Activated CD4-positive, alpha-beta T cell treated with anti-CD3 and anti-CD28 coated beads for 1 hour (primary cell): ENCODE data around the gene SNPH.

Experiments
- DNase-seq: peaks from one replicate; pipeline ENCODE4 v3.0.0-alpha.2; 2020

Gene SNPH

DNA sequence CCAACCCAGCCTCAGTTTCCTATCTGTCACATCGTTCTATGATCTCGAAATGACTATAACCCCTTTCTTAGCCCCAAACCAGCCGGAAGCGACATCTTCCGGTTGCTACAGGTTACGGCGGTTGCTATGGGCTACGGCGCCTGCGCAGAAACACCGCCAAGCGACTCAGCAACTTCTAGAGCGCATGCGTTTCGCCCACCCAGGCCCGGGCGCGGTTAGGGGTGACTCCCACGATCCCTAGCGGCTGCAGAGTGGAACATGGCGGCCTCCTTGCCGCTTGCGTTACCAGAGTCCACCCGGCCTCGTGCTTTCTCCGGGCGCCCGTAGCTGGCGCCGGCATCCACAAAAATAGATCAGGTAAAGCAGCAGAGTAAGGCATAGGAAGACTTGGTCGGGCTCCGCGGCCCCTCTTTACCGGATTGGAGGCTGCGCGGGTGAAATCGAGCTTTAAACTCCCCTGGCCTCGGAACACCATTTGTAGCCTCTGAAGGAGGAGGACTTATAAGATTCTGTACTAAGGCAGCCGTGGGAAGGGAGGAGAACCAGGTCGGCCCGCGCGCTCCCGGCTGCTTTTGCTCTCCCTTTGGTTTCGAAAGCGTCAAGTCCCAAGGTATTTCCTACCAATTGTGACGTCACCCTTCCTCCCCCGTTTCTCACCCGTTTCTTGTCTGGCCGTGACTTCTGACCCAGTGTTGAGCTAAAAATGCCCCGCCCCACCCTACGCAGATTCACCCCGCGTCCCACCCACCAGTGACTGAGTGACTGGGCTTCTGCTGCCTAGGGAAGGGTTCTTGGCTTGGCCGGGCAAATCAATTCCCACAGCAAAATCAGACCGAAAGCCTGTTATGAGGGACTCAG, 59.3 kb downstream of the SNPH start:
- peak; percentile 99 for DNase-seq

DNA sequence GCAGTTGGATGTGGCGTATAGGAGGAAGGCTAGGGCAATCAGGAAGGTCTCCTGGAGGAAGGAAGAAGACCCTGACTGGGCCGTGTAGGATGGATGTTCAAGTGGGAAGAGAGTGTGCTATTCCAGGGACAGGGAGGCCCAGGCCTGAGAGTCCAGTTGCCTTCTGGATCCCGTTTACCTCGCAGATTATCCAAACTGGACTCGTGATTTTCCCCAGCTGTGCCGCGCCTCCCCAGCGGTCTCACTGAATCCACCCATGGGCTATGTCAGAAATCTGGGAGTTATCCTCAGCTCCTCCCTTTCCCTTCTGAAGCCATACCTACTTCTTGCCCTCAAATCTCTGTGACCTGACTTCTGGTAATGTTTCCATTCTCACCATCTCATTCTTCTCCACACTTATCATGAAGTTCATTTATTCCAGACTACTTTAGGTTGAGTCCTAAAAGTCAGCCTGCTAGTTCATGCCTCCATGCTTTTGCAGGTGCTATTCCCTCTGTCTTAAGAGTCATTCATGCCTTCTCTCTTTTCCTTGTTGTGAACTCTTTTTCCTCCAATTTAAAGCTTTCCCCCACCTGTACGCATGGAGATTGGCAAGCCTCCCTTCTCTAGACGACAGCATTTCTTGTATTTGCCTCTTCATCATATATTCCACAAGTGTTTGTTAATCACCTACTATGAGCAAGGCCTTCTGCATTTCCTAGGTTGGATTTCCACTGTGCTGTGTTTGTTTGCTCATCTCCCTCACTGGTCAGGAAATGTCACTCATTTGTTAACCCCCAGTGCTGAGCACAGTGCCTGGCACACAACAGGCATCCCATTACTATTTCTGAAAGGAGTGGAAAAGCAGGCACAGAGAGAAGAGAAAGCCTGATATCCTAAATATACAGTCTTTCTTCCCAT, 60.2 kb downstream of the SNPH start:
- DNase-seq: no peak

DNA sequence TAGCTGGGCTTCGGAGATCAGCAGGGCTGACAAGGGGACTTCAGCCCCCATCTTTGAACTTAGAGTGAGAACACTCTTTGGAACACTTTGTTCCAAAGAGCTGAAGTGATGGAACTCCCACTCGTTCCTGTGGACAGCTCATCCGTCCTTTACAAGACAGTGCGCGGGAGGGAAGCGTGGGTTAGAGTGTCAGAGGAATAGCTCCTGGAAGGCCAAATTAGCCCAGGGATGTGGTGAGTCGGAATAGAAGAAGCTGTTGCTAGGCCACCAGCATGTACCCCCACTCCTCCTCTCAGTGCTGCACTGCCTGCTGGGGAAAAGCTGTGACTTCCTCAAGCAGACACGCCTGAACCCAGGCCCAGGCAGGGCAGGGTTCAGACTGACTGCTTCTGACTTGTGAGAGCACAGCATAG, 61.2 kb downstream of the SNPH start:
- DNase-seq: no peak

DNA sequence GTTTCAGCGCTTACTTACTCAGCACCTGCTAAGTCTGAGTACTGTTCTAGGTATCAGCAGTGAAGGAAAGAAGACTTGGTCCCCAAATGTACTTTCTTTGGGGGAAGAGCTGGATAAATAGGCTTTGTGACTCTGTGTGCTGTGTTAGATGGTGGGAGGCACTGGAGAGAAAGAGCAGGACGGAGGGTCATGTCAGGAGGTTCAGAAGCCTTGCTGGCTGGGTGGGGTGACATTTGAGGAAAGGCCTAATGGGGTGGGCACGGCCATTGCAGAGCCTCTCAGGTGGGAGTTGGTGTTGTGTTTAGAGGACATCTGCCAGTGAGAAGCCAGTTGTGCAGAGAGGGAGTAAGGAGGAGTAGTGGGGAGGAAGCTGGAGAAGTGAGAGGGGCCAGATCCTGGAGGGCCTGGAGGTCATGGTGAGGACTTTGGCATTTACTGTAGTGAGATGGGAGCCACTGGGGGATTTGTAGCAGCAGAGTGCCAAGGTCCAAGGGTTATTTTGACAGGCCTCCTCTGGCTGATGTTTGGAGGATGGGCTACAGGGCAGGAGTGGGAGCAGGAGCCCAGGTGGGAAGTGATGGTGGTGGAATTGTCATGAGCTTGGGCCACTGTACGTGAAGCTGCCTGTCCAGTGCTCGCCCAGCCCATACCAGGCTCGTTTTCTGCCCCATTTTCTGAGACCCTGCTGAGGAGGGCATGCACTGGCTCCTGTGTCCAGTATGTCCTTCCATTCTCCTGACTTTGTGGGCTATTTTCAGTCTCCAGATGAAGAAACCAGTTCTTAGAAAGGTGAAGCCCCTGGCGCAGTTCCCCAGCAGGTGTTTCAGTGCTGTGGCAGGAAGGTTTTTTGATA, 62.0 kb downstream of the SNPH start:
- DNase-seq: no peak

DNA sequence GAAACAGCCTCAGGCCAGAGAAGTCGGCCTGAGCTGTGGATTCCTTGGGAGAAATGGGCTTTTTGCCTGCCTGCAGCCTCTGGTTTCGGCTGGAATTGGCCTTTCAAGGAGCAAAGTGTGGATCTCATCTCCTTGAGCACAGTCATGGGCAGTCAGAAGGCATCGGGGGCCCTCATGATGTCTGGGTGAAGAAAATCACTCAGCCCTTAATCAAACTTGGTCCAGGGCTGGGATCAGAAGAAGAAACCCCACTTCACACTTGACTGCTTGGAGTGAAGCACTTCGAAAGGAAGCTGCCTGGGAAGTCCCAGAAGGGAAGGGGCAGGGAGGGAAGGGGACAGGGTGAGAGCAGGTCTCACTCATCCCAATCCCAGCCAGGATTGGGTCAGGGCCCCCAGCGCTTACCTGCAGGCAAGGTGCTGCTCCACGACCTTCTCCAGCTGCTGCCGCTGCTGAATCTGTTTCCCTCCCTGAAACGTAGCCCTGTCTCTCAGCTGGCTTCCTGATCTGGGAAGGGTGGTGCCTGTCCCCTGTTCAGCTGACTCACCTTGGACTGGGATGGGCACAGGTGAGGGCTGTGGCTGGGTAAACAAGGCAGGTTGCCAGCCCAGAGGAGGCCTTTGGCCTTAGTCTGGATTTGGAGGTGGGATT, 62.7 kb downstream of the SNPH start, which contains the start of gene SDCBP2:
TSS of gene SDCBP2 (minus strand) at position 460 of the 651 bp plus-strand sequence. CDS start 8,723 bp downstream, outside the sequence.
- DNase-seq: no peak

DNA sequence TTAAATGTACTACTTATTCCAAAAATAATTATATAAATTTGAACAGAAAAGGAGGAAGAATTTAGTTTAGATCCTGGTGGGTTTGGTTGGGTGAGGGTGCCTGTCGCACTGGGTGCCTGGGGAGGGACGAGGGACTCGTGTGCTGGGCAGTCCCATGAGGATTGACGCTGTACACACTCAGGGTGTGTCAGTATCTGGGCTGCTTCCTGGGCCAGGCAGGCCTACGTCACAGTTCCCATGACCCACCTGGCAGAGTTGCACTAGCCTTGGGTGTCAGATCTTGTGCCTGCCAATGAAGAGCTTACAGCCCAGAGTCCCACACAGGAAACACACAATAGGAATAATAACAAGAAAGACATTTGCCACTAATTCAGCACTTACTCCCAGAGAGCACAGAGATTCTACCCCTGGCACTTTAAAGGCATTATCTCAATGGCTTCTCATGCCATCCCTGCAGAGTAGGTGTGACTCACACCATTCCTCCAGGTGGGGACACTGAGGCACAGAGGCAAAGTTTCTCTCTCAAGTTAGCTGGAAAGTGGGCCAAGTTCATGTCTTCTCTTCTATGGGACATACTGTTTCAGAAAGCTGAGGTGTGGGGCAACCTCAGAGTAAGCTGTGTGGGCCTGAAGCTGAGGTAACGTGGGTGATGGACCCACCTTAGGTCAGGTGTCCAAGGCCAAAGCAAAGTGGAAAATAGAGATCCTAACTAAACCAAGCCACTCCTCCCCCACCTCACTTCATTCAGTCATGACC, 64.2 kb downstream of the SNPH start:
- peak; percentile 30 for DNase-seq

DNA sequence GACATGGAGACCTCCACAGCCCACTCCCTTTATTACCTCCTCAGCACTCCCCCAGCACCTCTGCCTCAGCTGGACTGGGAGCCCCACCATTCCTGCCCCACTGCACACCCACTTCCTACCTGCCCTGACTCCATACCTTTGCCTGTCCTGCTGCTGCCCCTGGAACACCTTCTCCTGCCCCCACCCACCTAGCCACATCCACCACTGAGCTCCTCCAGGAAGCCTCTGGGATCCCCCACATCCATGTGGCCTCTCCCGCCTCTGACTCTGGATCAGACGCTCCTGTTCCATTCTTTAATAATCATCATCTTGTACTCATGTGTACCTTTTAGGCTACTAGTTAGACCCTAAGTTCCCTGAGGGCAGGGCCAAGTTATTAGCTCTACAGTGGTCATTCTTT, 65.0 kb downstream of the SNPH start:
- DNase-seq: no peak

DNA sequence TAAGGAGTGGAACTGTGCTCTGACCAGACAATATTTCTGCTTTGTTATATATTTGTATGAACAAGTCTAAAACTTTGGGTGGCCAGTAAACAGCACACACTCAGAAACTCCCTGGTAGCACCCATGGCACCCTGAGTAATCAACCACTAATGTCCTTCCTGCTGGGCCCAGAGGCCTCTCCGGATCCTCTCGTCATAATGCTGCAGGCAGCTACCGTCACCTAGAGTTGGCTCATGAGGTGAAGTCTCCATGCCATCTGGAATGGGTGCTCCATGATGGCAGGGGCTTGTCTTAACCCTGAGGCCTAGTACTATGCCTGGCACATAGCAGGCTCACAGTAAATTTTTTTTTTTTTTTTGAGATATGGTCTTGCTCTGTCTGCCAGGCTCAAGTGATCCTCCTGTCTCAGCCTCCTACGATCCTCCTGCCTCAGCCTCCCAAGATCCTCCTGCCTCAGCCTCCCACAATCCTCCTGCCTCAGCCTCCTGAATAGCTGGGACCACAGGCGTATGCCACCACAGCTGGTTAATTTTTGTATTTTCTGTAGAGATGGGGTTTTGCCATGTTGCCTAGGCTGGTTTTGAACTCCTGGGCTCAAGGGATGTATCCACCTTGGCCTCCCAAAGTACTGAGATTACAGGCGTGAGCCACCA, 65.8 kb downstream of the SNPH start:
- no peak for DNase-seq

DNA sequence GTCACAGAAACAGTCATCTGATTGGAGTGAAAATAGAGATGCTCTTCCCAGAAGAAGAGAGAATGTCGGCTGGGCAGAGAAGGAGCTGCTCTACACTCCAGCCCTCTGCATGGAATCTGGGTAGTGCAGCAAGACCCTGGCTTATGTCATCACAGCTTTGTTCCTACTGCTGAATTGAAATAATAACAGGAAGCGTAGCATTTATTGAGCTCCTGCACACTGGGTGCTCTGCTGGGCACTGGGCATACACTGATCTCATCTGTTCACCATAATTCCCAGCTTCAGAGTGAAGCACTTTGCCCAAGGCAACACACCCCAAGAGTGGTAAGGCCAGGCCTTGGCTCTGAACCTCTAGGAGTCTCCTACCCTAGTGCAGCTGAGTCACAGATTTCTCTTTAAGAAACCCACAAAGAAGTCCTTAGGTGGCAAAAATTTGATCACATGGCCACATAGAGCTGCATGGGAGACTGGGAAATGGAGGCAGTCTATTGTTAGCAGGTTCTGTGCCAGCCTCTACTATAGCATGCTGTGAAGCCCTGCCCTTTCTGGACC, 66.7 kb downstream of the SNPH start:
- no peak for DNase-seq

DNA sequence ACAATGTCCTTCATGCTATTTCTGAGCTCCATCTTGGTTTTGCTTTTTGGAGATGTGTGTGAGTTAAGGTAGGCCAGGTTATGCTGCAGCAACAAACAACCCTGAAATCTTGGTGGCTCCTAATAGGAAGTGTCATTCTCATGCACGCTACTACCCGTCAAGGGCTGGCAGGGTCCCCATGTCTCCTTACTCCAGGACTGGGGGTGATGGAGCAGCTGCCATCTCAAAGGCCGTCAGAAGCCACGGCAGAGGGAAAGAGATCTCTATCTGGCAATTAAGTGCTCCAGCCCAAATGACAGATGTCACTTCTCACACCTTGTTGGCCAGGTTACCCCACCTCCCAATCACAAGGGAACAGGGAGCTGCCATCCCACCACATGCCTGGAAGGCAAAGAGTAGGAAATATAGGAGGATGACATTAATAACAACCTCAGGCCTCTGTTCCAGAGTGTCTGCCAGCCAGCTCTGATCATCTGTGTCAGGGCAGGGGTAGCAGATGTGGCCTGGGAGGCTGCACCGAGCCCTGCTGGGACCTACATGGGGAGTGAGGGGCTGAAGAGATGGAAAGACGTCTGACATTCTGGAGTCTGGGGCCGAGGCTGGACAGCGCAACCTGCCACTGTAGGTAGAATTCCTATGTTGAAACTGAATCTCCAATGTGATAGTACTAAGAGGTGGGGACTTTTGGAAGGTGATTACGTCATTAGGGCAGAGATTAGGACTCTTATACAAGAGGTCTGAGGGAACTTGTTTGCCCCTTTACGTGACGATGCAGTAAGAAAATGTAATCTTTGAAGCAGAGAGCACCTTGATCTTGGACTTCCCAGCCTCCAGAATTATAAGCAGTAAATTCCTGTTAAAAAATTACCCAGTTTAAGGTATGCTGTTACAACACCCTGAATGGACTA, 67.6 kb downstream of the SNPH start:
- no peak for DNase-seq

DNA sequence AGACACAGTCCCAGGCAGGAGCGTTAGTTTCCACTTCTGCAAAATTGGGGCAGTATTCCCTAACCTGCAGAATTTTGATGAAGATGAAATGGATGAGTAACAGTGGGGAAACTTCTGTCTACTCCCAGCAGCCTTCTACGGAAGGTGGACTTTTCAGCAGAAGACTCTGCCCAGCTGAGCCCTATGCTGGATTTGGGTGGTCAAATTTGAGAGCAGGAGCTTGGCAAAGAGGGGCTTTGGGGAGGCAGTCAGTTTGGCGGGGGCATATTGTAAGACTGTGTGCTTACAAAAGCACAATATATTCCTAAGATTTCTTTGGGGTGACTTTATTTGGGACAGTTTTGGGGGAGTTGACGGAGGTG, 68.3 kb downstream of the SNPH start:
- no peak for DNase-seq

DNA sequence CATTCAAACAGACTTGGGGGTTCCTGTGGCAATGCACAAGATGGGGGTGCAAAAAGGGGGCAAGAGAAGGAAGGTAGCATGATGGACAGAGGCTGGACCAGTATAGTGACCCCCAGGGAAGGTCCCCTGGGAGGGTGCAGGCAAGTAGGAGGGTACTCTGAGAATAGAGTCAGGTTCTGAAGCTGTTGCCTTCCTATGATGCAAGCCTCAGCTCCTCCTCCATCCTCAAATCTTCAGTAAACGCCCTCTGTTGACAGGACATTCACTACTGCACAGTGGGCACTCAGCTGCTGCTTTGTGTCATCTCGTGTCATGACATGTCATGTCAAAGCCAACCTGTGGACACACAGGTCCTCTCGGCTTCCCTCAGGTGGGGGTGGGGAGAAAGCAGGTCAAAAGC, 68.7 kb downstream of the SNPH start:
- DNase-seq: no peak

DNA sequence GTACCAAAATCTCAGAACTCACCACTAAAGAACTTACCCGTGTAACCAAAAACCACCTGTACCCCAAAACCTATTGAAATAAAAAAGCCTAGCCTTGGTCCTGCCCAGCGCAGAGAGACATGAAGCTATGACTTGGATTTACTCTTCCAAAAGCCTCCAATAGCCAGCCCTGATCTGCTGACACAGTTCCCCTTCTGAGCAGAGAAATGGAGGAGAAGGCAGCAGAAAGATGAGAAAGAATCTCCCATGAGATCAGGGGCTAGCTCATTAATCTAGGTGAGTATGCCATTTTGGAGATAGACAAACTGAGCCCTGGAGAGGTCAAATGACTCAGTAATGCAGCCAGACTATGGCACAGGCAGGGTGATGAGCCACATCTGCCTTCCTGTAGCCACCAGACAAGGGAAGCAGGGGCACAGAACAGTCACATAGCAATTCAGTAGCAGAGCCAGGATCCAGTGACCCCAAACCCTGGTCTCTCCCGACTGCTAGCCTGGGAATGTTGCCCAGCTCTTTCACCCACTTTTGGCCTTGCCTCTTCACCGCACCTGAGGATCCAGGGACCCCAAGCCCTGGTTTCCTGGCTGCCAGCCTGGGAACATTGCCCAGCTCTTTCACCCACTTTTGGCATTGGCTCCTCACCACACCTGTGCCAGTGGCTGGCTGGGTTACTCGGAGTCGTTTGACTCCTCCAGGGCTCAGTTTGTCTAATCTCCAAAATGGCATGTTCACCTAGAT, 70.0 kb downstream of the SNPH start:
- DNase-seq: no peak

DNA sequence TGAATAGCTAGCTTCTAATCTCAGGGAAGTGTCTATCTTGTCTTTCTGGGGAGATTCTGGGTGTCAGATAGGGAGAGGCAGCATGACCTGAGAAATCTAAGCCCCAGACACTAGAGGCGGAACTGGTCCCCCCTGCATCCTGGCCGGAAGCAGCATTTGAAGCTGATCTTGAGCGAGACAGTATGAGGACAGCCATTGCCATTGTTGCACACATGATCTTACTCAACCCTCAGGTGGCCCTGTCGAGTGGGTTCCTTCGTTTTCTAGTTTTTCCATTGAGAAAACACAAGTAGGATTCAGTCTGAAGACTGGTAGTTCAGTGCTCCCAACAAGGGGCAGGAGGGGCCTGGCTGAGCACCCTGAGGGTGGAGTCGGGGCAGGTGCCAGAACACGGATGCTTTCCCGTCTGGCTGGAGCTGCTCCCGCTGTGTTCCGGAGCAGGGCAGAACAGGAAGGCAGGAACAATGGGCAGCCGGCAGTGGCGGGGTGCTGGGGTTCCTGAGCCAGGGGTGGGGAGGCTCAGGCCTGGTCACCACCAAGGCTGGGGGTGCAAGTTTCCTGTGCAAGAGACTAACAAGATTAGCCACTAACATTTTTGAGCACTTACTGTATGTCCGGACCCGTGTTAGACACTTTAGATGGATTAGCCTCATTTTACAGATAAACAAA, 70.7 kb downstream of the SNPH start:
- no peak for DNase-seq

DNA sequence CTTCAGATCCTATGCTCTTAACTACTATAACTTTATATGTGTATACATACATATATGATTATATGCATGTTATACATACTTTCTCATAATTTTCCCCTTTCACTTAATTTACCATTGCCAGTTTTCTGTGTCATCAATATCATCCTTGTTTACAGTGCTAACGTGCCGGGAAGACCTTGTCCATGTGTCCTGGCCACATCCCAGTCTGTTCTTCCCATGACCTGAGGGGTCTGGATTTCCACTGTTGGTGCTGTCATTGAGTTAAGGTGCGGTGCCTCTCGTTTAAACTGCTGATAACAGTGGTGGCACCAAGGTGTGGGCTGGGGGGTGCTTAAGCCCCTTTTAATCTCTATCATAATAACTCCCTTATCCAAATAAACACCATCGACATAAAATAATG, 71.3 kb downstream of the SNPH start:
- no peak for DNase-seq

DNA sequence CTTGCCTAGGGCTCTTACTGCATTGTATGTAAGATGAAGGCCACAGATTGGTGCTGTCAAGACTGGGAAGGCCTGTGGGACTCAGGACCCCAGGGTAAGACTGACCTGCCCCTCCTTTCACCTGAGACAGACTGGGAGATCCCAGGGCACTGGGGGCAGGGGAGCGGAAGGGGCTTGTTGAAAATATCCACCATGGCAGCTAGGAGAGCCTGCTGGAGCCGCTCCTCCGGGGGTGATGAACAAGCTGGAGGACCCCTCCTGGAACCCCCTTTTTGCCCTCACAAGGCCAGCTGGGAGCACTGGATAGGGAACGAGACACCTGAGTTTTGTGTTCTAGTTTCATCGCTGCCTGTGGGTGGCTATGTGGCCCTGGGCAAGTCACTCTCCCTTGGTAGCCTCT, 72.0 kb downstream of the SNPH start:
- DNase-seq: no peak

DNA sequence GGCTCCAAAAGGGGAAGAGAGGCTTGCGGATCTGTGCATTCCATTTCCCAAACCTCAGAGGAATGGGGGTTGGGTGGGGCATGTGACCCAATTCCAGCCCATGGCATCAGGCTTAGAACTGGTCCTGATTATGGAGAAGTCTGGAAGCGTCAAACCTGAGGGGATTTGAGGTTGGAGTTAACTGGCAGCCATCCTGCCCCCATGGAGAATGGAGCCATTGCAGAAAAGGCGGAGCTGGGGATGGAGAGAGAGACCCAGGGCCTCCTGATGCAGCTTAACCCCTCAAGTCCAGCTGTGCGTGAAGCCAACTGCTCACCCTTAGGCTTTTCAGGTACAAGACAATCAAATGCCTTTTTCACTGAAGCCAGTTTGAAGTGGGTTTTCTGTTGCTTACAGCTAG, 72.7 kb downstream of the SNPH start:
- DNase-seq: no peak

DNA sequence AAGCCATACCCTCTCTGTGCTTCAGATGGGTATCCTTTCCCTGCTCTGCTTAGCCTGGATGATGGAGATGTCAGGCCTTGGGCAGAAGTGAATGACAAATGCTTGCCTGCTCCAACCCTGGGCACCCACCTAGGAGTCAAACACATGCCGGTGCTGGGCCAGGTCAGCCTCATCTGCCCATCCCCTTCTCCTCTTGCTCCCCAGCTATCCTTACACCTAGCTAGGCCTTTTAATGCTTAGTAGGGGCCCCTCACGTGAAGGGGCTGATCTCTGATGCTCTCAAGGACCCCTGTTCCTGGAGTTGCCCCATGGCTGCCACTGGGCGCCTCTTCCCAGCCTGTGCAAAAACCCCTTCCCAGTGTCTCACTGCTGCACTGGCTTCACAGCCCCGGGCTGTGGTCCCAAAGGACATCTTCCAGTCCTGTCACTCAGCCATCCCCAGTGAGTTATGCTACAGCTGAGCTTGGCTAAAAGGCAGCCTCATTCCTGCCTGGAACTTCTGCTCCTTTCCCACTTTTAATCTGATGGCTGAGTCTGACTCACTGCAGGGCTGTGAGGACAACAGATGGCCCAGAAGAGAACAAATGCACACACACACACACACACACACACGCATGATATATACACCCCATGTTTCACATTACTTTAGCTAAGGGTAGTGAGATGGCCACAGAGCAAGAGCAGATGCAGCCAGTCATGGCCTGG, 75.6 kb downstream of the SNPH start:
- no peak for DNase-seq
